Neuronal stem cell (in vitro differentiated cells): Measurements from ENCODE around the gene MANBA.
A peak's percentile ranks its signal among the peaks of the same experiment; 100 is the strongest.

Experiments used
- DNase-seq: peaks from one replicate; pipeline ENCODE4 v3.0.0-alpha.2; 2013; ENCODE audit warnings: low spot score
- H2AFZ ChIP-seq: one replicate; pipeline ENCODE4 v1.6.1; 2013; ENCODE audit warnings: mild to moderate bottlenecking, low read length, inconsistent platforms
- H2AK5ac ChIP-seq: 2 replicates; pipeline ENCODE4 v1.6.1; 2013; ENCODE audit warnings: low read depth, mild to moderate bottlenecking, inconsistent platforms, low read length, moderate library complexity, mixed read lengths
- H2BK120ac ChIP-seq: 2 replicates; pipeline ENCODE4 v1.6.1; 2013; ENCODE audit warnings: low read depth, mild to moderate bottlenecking, inconsistent platforms, low read length, moderate library complexity, mixed read lengths
- H2BK12ac ChIP-seq: one replicate; pipeline ENCODE4 v1.6.1; 2013; ENCODE audit warnings: low read length, inconsistent platforms
- H2BK15ac ChIP-seq: 2 replicates; pipeline ENCODE4 v1.6.1; 2013; ENCODE audit warnings: mild to moderate bottlenecking, low read length, inconsistent platforms, mixed read lengths
- H2BK5ac ChIP-seq: one replicate; pipeline ENCODE4 v1.6.1; 2013; ENCODE audit warnings: inconsistent platforms, mild to moderate bottlenecking, low read length, moderate library complexity
- H3K14ac ChIP-seq: one replicate; pipeline ENCODE4 v1.6.1; 2013; ENCODE audit warnings: low read length, inconsistent platforms
- H3K18ac ChIP-seq: 2 replicates; pipeline ENCODE4 v1.6.1; 2013; ENCODE audit warnings: low read length, inconsistent platforms
- H3K23ac ChIP-seq: 2 replicates; pipeline ENCODE4 v1.6.1; 2013; ENCODE audit warnings: low read depth, mild to moderate bottlenecking, mixed read lengths, low read length, inconsistent platforms; ENCODE audit not compliant: poor library complexity
- H3K27ac ChIP-seq: replicated peaks from 3 replicates; pipeline ENCODE4 v1.5.1; 2013; ENCODE audit warnings: low read length, inconsistent platforms
- H3K27me3 ChIP-seq, 3 experiments: 2 replicates each; pipeline ENCODE4 v1.6.1; 2013; ENCODE audit warnings: low read length in 3 of 3, mild to moderate bottlenecking in 2 of 3, inconsistent platforms in 1 of 3, low read depth in 1 of 3, mixed read lengths in 1 of 3, moderate library complexity in 1 of 3; ENCODE audit not compliant: control insufficient read depth in 3 of 3, insufficient read depth in 3 of 3
- H3K36me3 ChIP-seq, 2 donors: replicated peaks in 1 of 2; 2 replicates each; pipeline ENCODE4 v1.6.1; 2013; ENCODE audit warnings: low read length in 2 of 2; ENCODE audit not compliant: control insufficient read depth in 2 of 2, insufficient read depth in 2 of 2
- H3K4ac ChIP-seq: 2 replicates; pipeline ENCODE4 v1.6.1; 2013; ENCODE audit warnings: inconsistent platforms, mild to moderate bottlenecking, low read length, moderate library complexity
- H3K4me1 ChIP-seq, 2 donors: 1 replicate in 1 of 2; 2 replicates in 1 of 2; pipeline ENCODE4 v1.6.1; 2013; ENCODE audit warnings: low read length in 2 of 2, low read depth in 1 of 2; ENCODE audit not compliant: control insufficient read depth in 2 of 2, insufficient read depth in 1 of 2
- H3K4me2 ChIP-seq: one replicate; pipeline ENCODE4 v1.6.1; 2013; ENCODE audit warnings: mild to moderate bottlenecking, low read length, inconsistent platforms; ENCODE audit not compliant: insufficient read depth, poor library complexity, severe bottlenecking
- H3K4me3 ChIP-seq, 2 donors: 2 replicates each; pipeline ENCODE4 v1.5.1; 2013; ENCODE audit warnings: low read length in 2 of 2, mild to moderate bottlenecking in 2 of 2, inconsistent platforms in 1 of 2, moderate library complexity in 1 of 2
- H3K79me1 ChIP-seq: one replicate; pipeline ENCODE4 v1.6.1; 2013; ENCODE audit warnings: low read depth, mild to moderate bottlenecking, inconsistent platforms, low read length, moderate library complexity
- H3K9ac ChIP-seq: one replicate; pipeline ENCODE4 v1.6.1; 2013; ENCODE audit warnings: mild to moderate bottlenecking, low read depth, low read length, inconsistent platforms; ENCODE audit not compliant: poor library complexity
- H3K9me3 ChIP-seq, 2 donors: replicated peaks in 1 of 2; 2 replicates each; pipeline versions ENCODE3 to v1.6.1; 2013; ENCODE audit warnings: low read length in 2 of 2, mild to moderate bottlenecking in 2 of 2, inconsistent platforms in 1 of 2, low read depth in 1 of 2, mixed read lengths in 1 of 2, moderate library complexity in 1 of 2; ENCODE audit not compliant: control insufficient read depth in 2 of 2, insufficient read depth in 1 of 2
- H4K8ac ChIP-seq: one replicate; pipeline ENCODE4 v1.6.1; 2013; ENCODE audit warnings: low read depth, mild to moderate bottlenecking, inconsistent platforms, low read length, moderate library complexity
- H4K91ac ChIP-seq: one replicate; pipeline ENCODE4 v1.6.1; 2013; ENCODE audit warnings: low read length, low read depth, mild to moderate bottlenecking, inconsistent platforms; ENCODE audit not compliant: poor library complexity
- WGBS, 2 donors: extraction: QIAGEN DNeasy Blood & Tissue Kit; methylation state at CpG; one replicate each; pipeline ENCODE4 v1.1.7; 2013; ENCODE audit warnings: missing lambda C conversion rate in 2 of 2, mixed read lengths in 1 of 2; ENCODE audit not compliant: insufficient read length in 2 of 2, insufficient replicate concordance in 1 of 2; ENCODE audit errors: extremely low coverage in 2 of 2; 5-methylcytosine and 5-hydroxymethylcytosine counted together

The MANBA gene

GRCh38 chr4:102705391-102705935 lies 55.3 kb downstream of the MANBA start:
- no peaks in the 10 kb centered on the region for H3K27me3 ChIP-seq
- no peak overlapping the region for H2BK15ac ChIP-seq
- no peak overlapping the region for H2AFZ ChIP-seq
- H3K4me1 ChIP-seq: no peaks in the 10 kb centered on the region
- H3K18ac ChIP-seq: peak overlapping the region; percentile 2
- WGBS, 2 donors: no CpG with 5 or more reads among the region's 1 CpG
- H2BK120ac ChIP-seq: no peak overlapping the region
- H2AK5ac ChIP-seq: no peak overlapping the region
- no peak overlapping the region for H3K27ac ChIP-seq
- H4K8ac ChIP-seq: no peak overlapping the region
- no peak overlapping the region for H2BK12ac ChIP-seq
- H3K4ac ChIP-seq: no peak overlapping the region
- no peaks in the 10 kb centered on the region for H3K79me1 ChIP-seq
- no peak overlapping the region for H3K14ac ChIP-seq
- H3K4me2 ChIP-seq: no peak overlapping the region
- no peak overlapping the region for H3K4me3 ChIP-seq
- peaks cover 0 to 2% of the 10 kb centered on the region in 2 donors for H3K9me3 ChIP-seq
- H3K9ac ChIP-seq: no peak overlapping the region
- H4K91ac ChIP-seq: no peak overlapping the region
- peaks cover 0 to 5% of the 10 kb centered on the region in 2 donors for H3K36me3 ChIP-seq
- no peak overlapping the region for H2BK5ac ChIP-seq
- no peak for DNase-seq
- no peak overlapping the region for H3K23ac ChIP-seq

GRCh38 chr4:102696758-102697157 lies 64.0 kb downstream of the MANBA start:
- Histone ChIP-seq H3K14ac (no peak overlapping the region), H2AFZ (no peak overlapping the region), H4K8ac (no peak overlapping the region), H3K4me2 (no peak overlapping the region), H3K18ac (no peak overlapping the region), H3K23ac (no peak overlapping the region), H2BK12ac (no peak overlapping the region), H4K91ac (no peak overlapping the region), H3K4me3 (no peak overlapping the region), H3K9ac (no peak overlapping the region), H3K27ac (no peak overlapping the region), H2BK5ac (no peak overlapping the region), H3K79me1 (peaks cover 2% of the 10 kb centered on the region), H2AK5ac (no peak overlapping the region), H3K4me1 (no peaks in the 10 kb centered on the region), H2BK15ac (no peak overlapping the region), H3K36me3 (no peaks in the 10 kb centered on the region), H2BK120ac (no peak overlapping the region), H3K27me3 (no peaks in the 10 kb centered on the region), H3K4ac (no peak overlapping the region), H3K9me3 (no peaks in the 10 kb centered on the region)
- WGBS, 2 donors: no CpG with 5 or more reads among the region's 3 CpGs
- DNase-seq: no peak

GRCh38 chr4:102694791-102695190 lies 66.0 kb downstream of the MANBA start:
- no CpG with 5 or more reads among the region's 3 CpGs for WGBS, 2 donors
- Histone ChIP-seq H3K27ac (no peak overlapping the region), H3K4me3 (no peak overlapping the region), H3K27me3 (no peaks in the 10 kb centered on the region), H3K9me3 (no peaks in the 10 kb centered on the region), H3K4me1 (no peaks in the 10 kb centered on the region), H2BK12ac (no peak overlapping the region), H3K23ac (no peak overlapping the region), H4K8ac (no peak overlapping the region), H3K4ac (no peak overlapping the region), H2AFZ (no peak overlapping the region), H2BK120ac (no peak overlapping the region), H2AK5ac (no peak overlapping the region), H3K36me3 (peaks cover 1 to 2% of the 10 kb centered on the region in 2 donors), H3K9ac (no peak overlapping the region), H2BK15ac (no peak overlapping the region), H2BK5ac (no peak overlapping the region), H3K79me1 (peaks cover 2% of the 10 kb centered on the region), H3K18ac (no peak overlapping the region), H3K14ac (no peak overlapping the region), H3K4me2 (no peak overlapping the region), H4K91ac (no peak overlapping the region)
- no peak for DNase-seq

GRCh38 chr4:102693861-102694260 lies 66.9 kb downstream of the MANBA start:
- H3K14ac ChIP-seq: no peak overlapping the region
- no peak overlapping the region for H3K4ac ChIP-seq
- H3K79me1 ChIP-seq: peaks cover 2% of the 10 kb centered on the region
- H3K4me2 ChIP-seq: no peak overlapping the region
- no peaks in the 10 kb centered on the region for H3K27me3 ChIP-seq
- H3K4me3 ChIP-seq: no peak overlapping the region
- no peak overlapping the region for H2AK5ac ChIP-seq
- H3K9me3 ChIP-seq: no peaks in the 10 kb centered on the region
- H2BK5ac ChIP-seq: no peak overlapping the region
- H4K91ac ChIP-seq: no peak overlapping the region
- H2BK15ac ChIP-seq: no peak overlapping the region
- no peak overlapping the region for H4K8ac ChIP-seq
- no peak overlapping the region for H2AFZ ChIP-seq
- H3K36me3 ChIP-seq: peaks cover 2 to 4% of the 10 kb centered on the region in 2 donors
- H2BK12ac ChIP-seq: no peak overlapping the region
- H3K4me1 ChIP-seq: no peaks in the 10 kb centered on the region
- no CpG with 5 or more reads among the region's 5 CpGs for WGBS, 2 donors
- no peak overlapping the region for H3K18ac ChIP-seq
- no peak for DNase-seq
- H3K9ac ChIP-seq: no peak overlapping the region
- H2BK120ac ChIP-seq: no peak overlapping the region
- H3K23ac ChIP-seq: no peak overlapping the region
- H3K27ac ChIP-seq: no peak overlapping the region
